Measurements from ENCODE around the gene STAU1.

The STAU1 gene

GRCh38 chr20:49187851-49188641, at the start of gene STAU1:
TSS of gene STAU1 (minus strand) at chr20:49188334. CDS start at chr20:49166201, 22,133 bp downstream.
- peak; percentile 90 to 92 for DNase-seq

GRCh38 chr20:49237531-49237930, 49.4 kb upstream of the STAU1 start:
- DNase-seq: no peak

- no peak for DNase-seq
Observed at GRCh38 chr20:49236301-49236700, 48.2 kb upstream of the STAU1 start.

GRCh38 chr20:49234831-49235230, 46.7 kb upstream of the STAU1 start:
- DNase-seq: no peak

GRCh38 chr20:49233226-49233625, 45.1 kb upstream of the STAU1 start:
- no peak for DNase-seq

- DNase-seq: no peak
Observed at GRCh38 chr20:49231471-49231870, 43.3 kb upstream of the STAU1 start.

- no peak for DNase-seq
Observed at GRCh38 chr20:49230561-49231133, 42.5 kb upstream of the STAU1 start.

- DNase-seq: no peak
Observed at GRCh38 chr20:49230021-49230420, 41.9 kb upstream of the STAU1 start.

GRCh38 chr20:49229381-49229780, 41.2 kb upstream of the STAU1 start:
- DNase-seq: no peak

- no peak for DNase-seq
Observed at GRCh38 chr20:49228676-49229075, 40.5 kb upstream of the STAU1 start.

GRCh38 chr20:49225896-49226295, 37.8 kb upstream of the STAU1 start:
- no peak for DNase-seq

- no peak for DNase-seq
Observed at GRCh38 chr20:49219924-49220831, 32.0 kb upstream of the STAU1 start.

GRCh38 chr20:49219091-49219923, 31.2 kb upstream of the STAU1 start, which contains the start of gene DDX27:
TSS of gene DDX27 (plus strand) at chr20:49219416. CDS start at chr20:49219449, 33 bp downstream.
- peak; percentile 96 for DNase-seq

GRCh38 chr20:49218739-49219090, 30.6 kb upstream of the STAU1 start:
- DNase-seq: peak; percentile 5 to 24

- DNase-seq: peak; percentile 99
Observed at GRCh38 chr20:49216991-49217578, 29.0 kb upstream of the STAU1 start.

GRCh38 chr20:49215232-49215631, 27.1 kb upstream of the STAU1 start:
- DNase-seq: no peak

GRCh38 chr20:49214571-49214970, 26.4 kb upstream of the STAU1 start:
- no peak for DNase-seq

- no peak for DNase-seq
Observed at GRCh38 chr20:49210757-49211110, 22.6 kb upstream of the STAU1 start.

GRCh38 chr20:49210101-49210756, 22.1 kb upstream of the STAU1 start:
- no peak for DNase-seq

- DNase-seq: peak in 1 of 2 experiments; percentile 23
Observed at GRCh38 chr20:49207076-49207475, 18.9 kb upstream of the STAU1 start.

GRCh38 chr20:49203746-49204145, 15.6 kb upstream of the STAU1 start:
- DNase-seq: no peak

- DNase-seq: no peak
Observed at GRCh38 chr20:49203011-49203410, 14.9 kb upstream of the STAU1 start.
